ENCODE measurements around the gene EXOC3. TPM values are rescaled to one million over a fixed set of nuclear protein-coding genes. Genes with fewer than 3 reads are reported as not detected.
"Not testable (repeated sequence)": the region's sequence is repeated elsewhere in the genome, so short reads cannot be mapped to it uniquely, and the experiment has no call there.

EXOC3 gene
- total RNA-seq, 1 experiment from 2014 or later: 63.8 TPM

- peak overlapping the region; percentile 67 for H3K4me3 Mint-ChIP-seq (ENCODE audit: low read depth, unreplicated experiment)
- H3K4me1 Mint-ChIP-seq (ENCODE audit: low read depth, unreplicated experiment): peaks cover 14% of the 10 kb centered on the region
- H3K36me3 Mint-ChIP-seq (ENCODE audit: insufficient read depth, unreplicated experiment): peaks cover 7% of the 10 kb centered on the region
- H3K9me3 Mint-ChIP-seq (ENCODE audit: low read depth, unreplicated experiment): no peaks in the 10 kb centered on the region
- H3K27me3 Mint-ChIP-seq (ENCODE audit: unreplicated experiment): no peaks in the 10 kb centered on the region
- intact Hi-C loops (cut with micrococcal nuclease; ENCODE audit: unreplicated experiment): no loop called here
- peak overlapping the region; percentile 91 for H3K27ac Mint-ChIP-seq (ENCODE audit: unreplicated experiment)
- no peak for TF ChIP-seq CTCF (IDR thresholded peaks at IDR 0.05; ENCODE audit: unreplicated experiment)
- DNase-seq: peak; percentile 90
- CTCF ChIA-PET: interaction anchor here (1.0 kb wide), 1 partner anchor 14 kb away, joined by 4 read pairs; no protein-coding TSS in a partner anchor
- TSS peak; percentile 92 for BruUV-seq (replicated peaks)
These were observed 43.4 kb upstream of the EXOC3 start for GRCh38 chr5:399296-400281.

- CTCF ChIA-PET: interaction anchor here (0.6 to 1.0 kb wide), 2 partner anchors 13 to 17 kb away, joined by 4 read pairs; no protein-coding TSS in a partner anchor
- Mint-ChIP-seq H3K27ac (ENCODE audit: unreplicated experiment) (peak overlapping the region; percentile 91), H3K36me3 (ENCODE audit: insufficient read depth, unreplicated experiment) (peaks cover 7% of the 10 kb centered on the region), H3K4me3 (ENCODE audit: low read depth, unreplicated experiment) (peak overlapping the region; percentile 67), H3K4me1 (ENCODE audit: low read depth, unreplicated experiment) (peaks cover 14% of the 10 kb centered on the region), H3K27me3 (ENCODE audit: unreplicated experiment) (peaks cover 5% of the 10 kb centered on the region), H3K9me3 (ENCODE audit: low read depth, unreplicated experiment) (no peaks in the 10 kb centered on the region)
- TF ChIP-seq CTCF (IDR thresholded peaks at IDR 0.05; ENCODE audit: unreplicated experiment): no peak
- intact Hi-C loops (cut with micrococcal nuclease; ENCODE audit: unreplicated experiment): no loop called here
- TSS peak; percentile 90 for BruUV-seq (replicated peaks)
- no peak for DNase-seq
These were observed 42.5 kb upstream of the EXOC3 start for GRCh38 chr5:400282-401145.

- Mint-ChIP-seq H3K9me3 (ENCODE audit: low read depth, unreplicated experiment) (no peaks in the 10 kb centered on the region), H3K4me1 (ENCODE audit: low read depth, unreplicated experiment) (peaks cover 14% of the 10 kb centered on the region), H3K27me3 (ENCODE audit: unreplicated experiment) (peaks cover 14% of the 10 kb centered on the region), H3K4me3 (ENCODE audit: low read depth, unreplicated experiment) (no peak overlapping the region), H3K36me3 (ENCODE audit: insufficient read depth, unreplicated experiment) (peaks cover 7% of the 10 kb centered on the region), H3K27ac (ENCODE audit: unreplicated experiment) (no peak overlapping the region)
- no peak for DNase-seq
- CTCF ChIA-PET: no interaction called here
- no peak for TF ChIP-seq CTCF (IDR thresholded peaks at IDR 0.05; ENCODE audit: unreplicated experiment)
- BruUV-seq (replicated peaks): no TSS peak
- intact Hi-C loops (cut with micrococcal nuclease; ENCODE audit: unreplicated experiment): no loop called here
These were observed 41.6 kb upstream of the EXOC3 start for GRCh38 chr5:401146-402034.

- CTCF ChIA-PET; H3K4me3 Mint-ChIP-seq (ENCODE audit: low read depth, unreplicated experiment); DNase-seq; BruUV-seq (replicated peaks); H3K27ac Mint-ChIP-seq (ENCODE audit: unreplicated experiment); intact Hi-C loops (cut with micrococcal nuclease; ENCODE audit: unreplicated experiment); H3K9me3 Mint-ChIP-seq (ENCODE audit: low read depth, unreplicated experiment); H3K36me3 Mint-ChIP-seq (ENCODE audit: insufficient read depth, unreplicated experiment): not testable (repeated sequence)
- Mint-ChIP-seq H3K27me3 (ENCODE audit: unreplicated experiment) (peaks cover 18% of the 10 kb centered on the region), H3K4me1 (ENCODE audit: low read depth, unreplicated experiment) (peaks cover 14% of the 10 kb centered on the region)
These were observed 40.8 kb upstream of the EXOC3 start for GRCh38 chr5:402219-402614.
